MV-4-11 (cell line): ENCODE results near the gene HUNK.

Experiments
- DNase-seq: peaks from one replicate; lab custom pipeline; 2025; lab: John Stamatoyannopoulos, UW

The HUNK gene

DNA sequence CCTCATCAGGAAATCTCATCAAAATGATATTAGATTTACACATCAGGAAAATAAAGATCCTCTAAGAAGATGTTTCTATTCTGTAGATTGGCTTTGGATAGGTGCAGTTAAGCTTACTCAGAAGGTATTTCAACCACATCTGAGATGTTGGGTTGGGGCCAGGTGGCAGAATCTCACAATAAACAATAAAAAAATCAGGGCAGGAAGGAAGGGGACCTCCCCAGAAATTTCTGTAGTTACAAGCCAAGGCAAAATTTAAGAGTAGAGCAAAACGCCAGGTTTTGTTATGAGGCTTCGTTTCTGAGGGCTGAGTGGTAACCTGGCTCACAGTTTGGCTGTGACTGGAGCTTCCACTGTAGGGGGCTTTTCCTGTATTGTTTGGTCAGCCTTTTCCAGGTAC is 84.8 kb downstream of the HUNK start:
- no peak for DNase-seq

GRCh38 chr21:31959881-31960280 is 87.1 kb downstream of the HUNK start:
- DNase-seq, result no peak

- no peak for DNase-seq
Measured at GRCh38 chr21:31961027-31961426, 88.2 kb downstream of the HUNK start.

GRCh38 chr21:31961704-31962103 is 88.9 kb downstream of the HUNK start:
- DNase-seq, result no peak

DNA sequence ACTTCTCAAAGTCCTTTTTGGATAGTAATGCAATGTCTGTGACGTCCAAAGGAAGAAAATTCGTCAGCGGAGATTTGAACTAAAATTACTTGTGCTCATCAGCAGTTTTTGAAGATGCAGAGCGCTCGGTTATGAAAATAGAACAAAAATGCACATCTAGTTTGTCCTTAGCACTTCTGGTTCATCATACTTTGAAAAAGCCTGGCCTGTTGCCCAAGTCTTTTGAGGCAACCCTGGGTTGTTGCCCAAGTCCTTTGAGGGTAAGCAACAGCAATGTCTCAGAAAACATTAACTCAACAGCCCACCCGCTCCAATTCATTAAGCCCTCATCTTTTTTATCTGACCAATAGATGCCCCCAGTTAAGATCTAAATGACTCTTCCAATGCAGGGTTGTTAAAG is 91.9 kb downstream of the HUNK start:
- DNase-seq, result no peak

GRCh38 chr21:31967334-31967733 is 94.5 kb downstream of the HUNK start:
- no peak for DNase-seq

GRCh38 chr21:31972622-31973021 is 99.8 kb downstream of the HUNK start:
- no peak for DNase-seq

DNA sequence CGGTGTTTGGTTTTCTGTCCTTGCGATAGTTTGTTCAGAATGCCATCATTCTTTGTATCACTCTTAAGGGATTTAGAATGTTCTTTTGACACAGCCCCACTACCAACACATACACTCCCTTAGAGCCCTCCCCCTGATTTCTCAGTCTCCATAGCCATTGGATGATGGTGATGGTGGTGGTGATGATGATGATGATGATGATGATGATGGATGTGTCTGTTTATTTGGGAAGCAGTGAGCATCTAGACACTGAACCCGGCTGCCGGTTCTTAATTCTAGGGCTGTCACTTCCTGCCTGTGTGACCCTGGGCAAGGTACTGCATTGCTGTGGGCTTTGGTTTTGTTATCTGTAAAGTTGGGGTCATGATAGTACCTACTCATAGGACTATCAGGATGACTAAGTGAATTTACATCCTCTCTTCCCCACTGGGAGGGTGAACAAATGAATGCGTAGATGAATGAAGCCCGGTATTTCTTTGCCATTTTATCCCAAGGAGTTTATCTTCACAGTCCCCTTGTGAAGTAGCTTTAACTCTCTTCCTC is 100.7 kb downstream of the HUNK start:
- DNase-seq, result no peak

DNA sequence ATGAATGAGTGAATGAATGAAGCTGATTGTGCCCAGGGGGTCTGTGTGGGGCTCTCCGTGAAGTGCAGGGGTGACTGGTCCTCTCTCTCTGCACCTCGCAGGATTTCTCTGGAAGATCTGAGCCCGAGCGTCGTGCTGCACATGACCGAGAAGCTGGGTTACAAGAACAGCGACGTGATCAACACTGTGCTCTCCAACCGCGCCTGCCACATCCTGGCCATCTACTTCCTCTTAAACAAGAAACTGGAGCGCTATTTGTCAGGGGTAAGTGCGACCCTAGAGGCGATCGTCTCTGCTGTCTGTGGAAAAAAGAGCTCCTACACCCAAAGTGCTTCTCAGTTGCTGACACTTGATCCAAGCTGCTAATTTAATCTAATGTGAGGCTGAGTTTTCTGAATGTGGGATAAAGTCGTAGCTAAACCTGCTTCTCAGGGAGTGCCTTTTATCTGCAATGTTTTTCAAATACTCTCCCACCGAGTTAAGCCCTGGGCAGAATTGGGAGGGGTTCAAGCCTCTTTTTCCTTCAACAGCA is 101.7 kb downstream of the HUNK start:
- DNase-seq, result peak; percentile 85

DNA sequence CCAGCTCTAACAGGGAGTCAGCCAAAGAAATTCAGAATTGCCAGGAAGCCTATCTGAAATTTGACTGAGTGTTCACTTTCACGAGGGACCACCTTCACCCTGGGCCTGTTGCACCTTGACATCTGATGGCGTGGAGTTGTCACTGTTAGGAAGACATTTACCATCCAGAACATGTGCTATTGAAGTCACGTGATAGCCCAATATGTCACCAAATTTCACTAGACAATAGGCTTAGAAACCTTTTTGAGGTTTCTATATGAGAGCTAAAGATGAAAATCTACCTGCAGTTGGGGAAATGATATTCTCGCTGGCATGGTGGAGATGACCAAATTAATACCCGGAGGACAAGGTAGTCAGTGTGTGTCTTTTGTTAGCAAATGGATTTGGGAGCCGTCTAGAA is 102.7 kb downstream of the HUNK start:
- DNase-seq, result no peak

DNA sequence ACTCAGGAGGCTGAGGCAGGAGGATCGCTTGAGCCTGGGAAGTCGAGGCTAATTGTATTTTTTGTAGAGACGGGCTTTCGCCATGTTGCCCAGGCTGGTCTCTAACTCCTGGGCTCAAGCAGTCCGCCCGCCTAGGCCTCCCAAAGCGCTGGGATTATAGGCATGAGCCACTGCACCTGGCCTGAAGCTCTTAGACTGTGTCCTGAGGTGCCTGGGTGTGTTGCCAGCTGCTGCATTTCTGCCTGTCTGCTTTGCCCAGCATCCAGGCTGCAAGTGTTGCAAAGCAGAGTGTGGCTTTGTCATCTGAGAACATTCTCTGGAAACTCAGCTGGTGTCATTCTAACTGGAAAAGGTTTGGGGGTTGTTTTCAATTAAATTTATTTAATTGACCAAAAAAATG is 105.0 kb downstream of the HUNK start:
- DNase-seq, result no peak

DNA sequence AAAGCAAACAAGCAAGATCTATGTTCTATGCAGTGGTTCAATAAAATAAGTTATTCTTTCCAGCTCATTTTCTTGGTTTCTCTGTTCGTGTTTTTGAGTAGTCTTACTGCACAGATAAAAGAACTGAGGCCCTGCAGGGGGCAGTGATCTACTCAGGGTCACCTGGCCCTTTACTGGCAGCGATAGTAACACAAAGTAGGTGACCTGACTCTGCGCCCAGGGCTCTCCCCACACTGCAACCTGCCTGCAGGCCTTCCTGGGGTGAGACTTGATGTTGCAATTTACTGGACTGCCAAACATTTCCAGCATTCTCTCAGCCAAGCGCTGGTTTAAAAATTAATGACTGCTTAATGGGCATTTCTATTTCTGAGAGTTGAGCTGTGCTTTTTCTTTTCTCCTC is 110.3 kb downstream of the HUNK start:
- DNase-seq, result no peak

GRCh38 chr21:31983554-31983953 is 110.7 kb downstream of the HUNK start:
- DNase-seq, result no peak

GRCh38 chr21:31985398-31985797 is 112.6 kb downstream of the HUNK start:
- DNase-seq, result no peak

DNA sequence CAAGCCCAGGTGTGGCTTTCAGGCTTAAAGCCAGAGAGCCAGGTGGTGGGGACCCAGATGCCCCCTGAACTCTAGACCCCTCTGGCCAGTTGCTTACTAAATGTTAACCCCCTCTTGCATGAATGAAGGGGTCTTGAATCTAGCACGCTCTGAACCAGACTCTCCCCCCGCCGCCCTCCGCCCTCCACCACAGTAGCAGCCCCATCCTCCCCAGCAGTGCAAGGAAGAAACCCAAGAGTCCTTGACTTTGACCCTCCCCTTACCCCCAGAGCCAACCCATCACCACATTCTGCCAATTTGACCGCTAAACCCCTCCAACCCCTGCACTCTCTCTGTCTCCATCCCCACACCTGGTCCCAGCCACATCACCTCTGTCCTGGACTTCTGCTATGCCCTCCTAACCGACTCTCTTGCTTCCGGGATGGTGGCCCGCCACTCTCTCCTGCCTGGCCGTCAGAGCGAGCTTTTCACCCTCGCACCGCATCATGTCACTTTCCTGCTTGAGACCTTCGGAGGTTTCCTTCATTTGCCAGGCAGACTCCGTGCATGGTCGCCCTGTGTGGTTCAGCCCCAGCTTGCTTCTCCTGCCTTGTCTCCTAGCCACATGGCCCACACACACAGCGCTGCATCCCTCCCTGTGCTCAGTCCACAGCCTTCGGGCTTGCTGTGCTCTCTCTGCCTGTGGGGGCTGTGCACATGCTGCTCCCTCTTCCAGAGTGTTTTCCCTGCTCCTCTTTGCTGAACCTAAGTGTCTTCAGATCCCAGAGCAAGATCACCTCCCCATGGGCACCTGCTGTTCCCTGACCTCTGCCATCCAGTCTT is 113.4 kb downstream of the HUNK start:
- DNase-seq, result no peak

- DNase-seq, result no peak
Measured at GRCh38 chr21:31987696-31988095, 114.9 kb downstream of the HUNK start.

DNA sequence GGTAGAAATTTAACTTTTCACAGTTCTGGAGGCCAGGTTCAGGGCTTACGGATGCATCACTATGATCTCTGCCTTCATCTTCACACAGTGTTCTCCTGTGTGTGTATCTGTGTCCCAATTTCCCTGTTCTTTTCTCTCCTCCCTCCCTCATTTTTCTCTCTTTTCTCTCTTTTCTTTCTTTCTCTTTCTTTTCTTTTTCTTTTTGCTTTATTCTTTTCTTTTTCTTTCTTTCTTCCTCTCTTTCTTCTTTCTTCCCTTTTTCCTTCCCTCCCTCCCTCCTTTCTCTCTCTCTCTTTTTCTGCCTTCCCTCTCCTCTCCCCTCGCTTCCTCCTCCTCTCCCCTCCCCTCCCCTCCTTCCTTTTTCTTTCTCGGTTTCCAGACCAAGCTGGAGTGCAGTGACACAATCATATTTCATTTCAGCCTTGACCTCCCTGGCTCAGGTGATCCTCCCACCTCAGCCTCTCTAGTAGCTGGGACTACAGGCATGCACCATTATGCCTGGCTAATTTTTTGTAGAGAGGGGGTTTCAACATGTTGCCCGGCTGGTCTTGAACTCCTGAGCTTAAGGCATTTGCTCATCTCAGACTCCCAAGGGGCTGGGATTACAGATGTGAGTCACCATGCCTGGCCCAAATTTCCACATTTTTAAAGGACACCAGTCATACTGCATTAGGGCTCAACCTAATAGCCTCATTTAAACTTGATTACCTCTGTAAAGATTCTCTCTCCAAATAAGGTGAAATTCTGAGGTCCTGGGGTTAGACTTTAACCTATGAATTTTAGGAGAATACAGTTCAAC is 115.9 kb downstream of the HUNK start:
- no peak for DNase-seq

GRCh38 chr21:31991356-31992331 is 118.8 kb downstream of the HUNK start:
- DNase-seq, result no peak

GRCh38 chr21:31992391-31992790 is 119.6 kb downstream of the HUNK start:
- no peak for DNase-seq

- no peak for DNase-seq
Measured at GRCh38 chr21:31993826-31994825, 121.3 kb downstream of the HUNK start.
